Left kidney (tissue), 8 donors: Measurements from ENCODE around the gene MSH5. TPM values are rescaled to one million over a fixed set of nuclear protein-coding genes. Genes with fewer than 3 reads are reported as not detected.
A peak's percentile ranks its signal among the peaks of the same experiment; 100 is the strongest.
"Not testable (repeated sequence)": the region's sequence is repeated elsewhere in the genome, so short reads cannot be mapped to it uniquely, and the experiment has no call there.

ENCODE experiments used
- DNase-seq: peaks from one replicate; pipeline ENCODE4 v3.0.0-alpha.2; 2013
- long read RNA-seq, 8 donors: transcript quantifications; one replicate each; lab custom pipeline, GENCODE V29; 2026
- polyA plus RNA-seq: library from polyadenylated mRNA; unstranded; fragments of 120-200 nt; gene quantifications from one replicate; pipeline ENCODE4 v1.2.1, GENCODE V29; 2013; ENCODE audit not compliant: insufficient read length

Gene MSH5
- 62.2 TPM for polyA plus RNA-seq
- long read RNA-seq, donor 1 = 0 reads
- long read RNA-seq, donor 2, partial matches to known transcripts = 0 of 2 reads
- long read RNA-seq, donor 2, other reads (novel, unspliced or antisense) = 0 of 2 reads
- long read RNA-seq, donor 3, partial matches to known transcripts = 0 of 1 reads
- long read RNA-seq, donor 3, other reads (novel, unspliced or antisense) = 0 of 1 reads
- long read RNA-seq, donor 4, partial matches to known transcripts = 0 of 2 reads
- long read RNA-seq, donor 4, other reads (novel, unspliced or antisense) = 0 of 2 reads
- long read RNA-seq, donor 5 = 0 reads
- long read RNA-seq, donor 6 = 0 reads
- long read RNA-seq, donor 7 = 0 reads
- long read RNA-seq, donor 8, partial matches to known transcripts = 0 of 3 reads
- long read RNA-seq, donor 8, other reads (novel, unspliced or antisense) = 0 of 3 reads

GRCh38 chr6:31739639-31740396 is at the start of gene MSH5:
MSH5 (plus strand) TSS chr6:31740005; CDS start chr6:31740467, 462 bp downstream.
- peak; percentile 99 for DNase-seq

DNA sequence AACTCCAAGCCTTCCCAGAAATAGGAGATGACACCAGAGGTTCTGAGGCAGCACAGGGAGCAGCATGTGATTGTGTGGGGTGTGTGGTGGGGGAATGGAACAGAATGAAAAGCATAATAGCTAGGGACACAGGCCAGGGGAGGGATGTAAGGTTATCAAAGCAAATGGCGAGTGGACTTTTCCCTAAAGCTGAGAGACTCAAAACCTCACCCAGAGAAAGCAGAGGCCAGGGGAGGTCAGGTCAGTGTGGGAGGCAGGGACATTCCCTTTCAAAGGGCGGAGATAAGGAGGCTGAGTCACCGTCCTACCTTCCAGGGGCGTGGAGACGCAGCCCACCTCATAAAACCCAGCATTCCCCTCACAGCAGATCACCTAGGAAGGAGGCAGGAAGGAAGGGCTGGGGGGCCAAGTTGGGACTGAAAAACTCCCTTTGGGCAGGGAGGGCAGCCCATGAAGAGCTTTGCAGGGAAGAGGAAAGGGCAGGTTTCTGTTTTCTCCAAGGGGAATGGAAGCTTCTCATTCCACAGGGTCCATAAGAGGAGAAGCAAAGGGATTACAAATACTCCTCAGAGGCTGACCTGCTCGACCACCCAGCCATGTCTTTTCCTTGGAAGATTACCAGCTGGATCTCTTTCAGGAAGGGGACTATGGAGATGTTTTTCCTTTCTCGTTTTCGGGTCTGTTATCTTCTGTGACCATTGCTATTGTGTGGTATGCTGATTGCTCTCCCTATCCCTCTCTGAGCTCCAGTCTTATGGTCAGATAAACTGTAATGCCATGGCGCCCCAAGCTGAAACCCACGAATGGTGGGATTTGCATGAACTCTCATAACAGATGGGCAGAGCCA is 49.4 kb upstream of the MSH5 start:
- DNase-seq = no peak

DNA sequence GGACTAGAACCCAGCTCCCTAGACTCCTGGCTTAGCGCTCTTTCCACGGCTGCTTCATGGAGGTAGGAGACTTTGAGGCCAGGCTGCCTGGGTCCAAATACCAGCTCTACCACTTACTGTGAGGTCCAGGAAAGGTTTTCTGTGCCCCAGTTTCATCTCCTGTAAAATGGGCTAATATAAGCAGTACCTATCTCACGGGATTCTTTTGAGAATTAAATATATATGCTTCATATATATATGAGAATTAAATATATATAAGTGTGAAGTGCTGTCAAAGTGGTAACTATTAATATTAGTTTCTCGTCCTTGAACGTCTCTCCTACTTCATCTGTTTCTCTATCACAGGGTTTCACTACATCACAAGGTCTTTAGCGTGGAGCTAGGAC is 48.7 kb upstream of the MSH5 start:
- no peak for DNase-seq

DNA sequence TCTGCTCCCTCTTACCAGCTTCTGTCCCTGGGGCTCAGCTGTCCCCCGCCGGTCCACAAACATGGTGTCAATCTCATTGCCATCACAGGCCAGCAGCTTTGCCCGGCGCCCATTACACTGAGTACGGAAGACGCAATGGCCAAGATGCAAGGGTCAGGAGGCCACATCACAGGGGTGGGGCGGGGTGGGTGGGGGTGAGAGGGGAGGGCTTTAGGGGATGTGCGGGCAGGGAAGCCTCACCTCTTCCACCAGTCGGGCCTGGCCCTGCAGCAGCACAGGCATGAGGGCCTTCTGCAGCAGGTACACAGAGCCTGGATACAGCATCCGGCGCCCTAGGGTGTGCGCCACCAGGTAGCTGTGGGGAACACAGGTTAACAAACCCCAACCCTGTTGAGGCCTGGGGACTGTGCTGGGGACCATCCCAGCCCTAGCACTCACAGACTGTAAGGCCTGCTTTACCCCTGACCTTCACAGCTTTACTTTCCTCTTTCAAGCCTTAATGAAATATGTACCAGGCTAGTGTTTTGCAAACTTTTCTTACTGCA is 48.2 kb upstream of the MSH5 start:
- no peak for DNase-seq

DNA sequence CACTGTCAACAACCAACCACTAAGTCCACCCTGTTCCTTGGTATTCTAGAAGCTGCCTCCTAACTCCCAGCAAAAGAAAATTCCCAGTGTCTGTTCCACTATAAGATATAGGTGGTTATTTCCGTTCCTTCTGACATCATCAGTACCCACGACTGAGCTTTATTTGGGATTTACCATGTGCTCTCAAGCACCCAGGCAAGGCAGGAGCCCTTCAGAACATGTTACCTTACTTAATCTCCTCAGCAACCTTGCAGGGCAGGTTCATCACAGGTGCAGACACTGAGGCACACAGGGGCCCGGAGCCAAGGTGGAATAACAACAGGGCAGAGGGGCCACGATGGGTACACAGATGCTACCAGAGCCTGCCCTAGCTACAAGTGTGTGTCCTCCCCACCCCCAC is 47.5 kb upstream of the MSH5 start:
- no peak for DNase-seq

DNA sequence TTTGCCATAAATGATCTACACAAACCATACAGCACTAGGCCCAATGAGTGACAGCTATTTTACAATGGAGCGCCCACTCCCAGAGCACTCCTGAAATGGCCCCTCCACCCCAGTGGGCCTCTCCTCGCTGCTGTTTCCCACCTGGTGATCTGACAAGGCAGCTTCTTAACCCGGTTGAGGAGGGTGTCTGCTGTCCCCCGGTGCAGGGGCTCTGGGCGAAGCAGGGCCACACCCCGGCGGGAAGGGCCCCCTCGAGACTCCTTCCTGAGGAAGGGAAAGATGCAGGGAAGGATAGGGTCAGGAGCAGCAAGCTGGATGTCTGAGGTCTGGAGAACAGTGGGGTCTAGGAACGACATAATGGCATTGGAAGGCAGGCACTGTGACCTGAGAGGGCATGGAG is 46.9 kb upstream of the MSH5 start:
- DNase-seq = no peak

DNA sequence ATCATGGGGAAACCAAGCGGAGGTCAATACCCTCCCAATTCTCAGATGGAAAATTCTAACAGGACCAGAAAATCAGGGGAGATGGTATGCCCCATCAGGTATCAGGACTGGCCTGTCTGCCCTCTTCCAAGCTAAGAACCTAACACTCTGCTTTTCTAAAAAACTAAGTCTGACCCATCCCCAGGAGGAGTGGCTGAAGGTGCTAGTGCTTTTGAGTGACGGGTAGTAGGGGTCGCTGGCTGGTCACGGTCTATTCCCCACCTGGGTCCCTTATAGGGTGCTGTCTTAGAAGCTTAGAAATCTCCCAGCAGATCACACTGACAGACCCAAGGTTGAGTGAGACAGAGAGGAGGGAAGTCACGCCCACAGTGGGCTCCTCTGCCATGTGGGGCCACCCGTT is 46.3 kb upstream of the MSH5 start:
- DNase-seq = no peak

DNA sequence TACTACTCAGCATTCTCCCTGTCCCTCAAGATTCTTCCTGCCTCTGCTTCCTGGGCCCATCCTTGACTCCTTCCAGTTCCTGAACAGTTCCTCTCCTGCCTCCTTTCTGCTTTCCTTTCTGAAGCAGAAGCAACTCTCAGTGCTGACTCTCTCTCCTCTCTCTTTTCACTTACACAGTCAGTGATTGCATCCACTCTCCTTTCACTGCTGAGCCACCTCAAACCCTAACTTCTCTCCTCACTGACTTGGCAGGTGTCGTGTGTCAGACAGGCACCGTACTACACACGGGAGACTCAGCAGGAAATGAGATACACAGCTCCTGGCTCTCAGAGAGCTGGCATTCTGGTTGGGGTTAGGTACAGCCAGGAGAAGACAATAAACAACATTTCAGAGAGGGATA is 42.2 kb upstream of the MSH5 start:
- no peak for DNase-seq

GRCh38 chr6:31700740-31701401 is 38.9 kb upstream of the MSH5 start:
- no peak for DNase-seq

DNA sequence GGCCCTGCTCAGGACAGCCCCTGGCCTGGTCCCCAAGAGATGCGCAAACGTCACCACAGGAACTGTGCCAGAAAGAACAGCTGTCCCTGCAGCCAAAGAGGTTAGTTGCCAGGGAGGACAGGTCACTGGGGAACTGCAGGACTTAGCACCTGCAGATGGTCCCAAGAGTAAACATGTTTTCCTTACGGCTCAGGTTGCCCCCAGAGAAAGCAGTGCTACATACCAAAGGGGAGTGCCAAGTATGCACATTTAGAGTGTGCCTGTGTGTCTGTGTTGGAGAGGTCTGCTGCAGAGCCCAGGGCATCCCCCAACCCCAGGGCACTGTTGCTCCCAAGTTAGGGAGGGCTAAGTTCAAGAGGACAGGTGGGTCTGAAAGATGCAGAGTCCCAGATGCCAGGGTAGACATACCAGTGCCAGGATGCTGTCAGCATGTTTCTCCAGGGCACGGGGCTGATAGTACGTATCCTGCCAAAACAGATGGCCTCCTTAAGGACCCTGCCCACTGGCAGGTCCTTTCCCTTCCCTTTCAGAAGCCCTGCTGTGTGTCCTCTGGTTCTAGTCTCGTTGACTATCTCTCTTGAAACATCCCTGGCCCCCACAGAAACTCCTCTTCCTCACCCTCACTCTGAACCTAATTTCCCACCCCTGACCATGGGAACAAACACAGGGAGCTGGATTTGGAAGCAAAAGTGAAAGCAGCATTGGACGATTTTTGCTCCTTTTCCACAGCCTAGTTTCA is 38.0 kb upstream of the MSH5 start:
- DNase-seq = no peak

- no peak for DNase-seq
These were observed 37.4 kb upstream of the MSH5 start for GRCh38 chr6:31702405-31702818.

DNA sequence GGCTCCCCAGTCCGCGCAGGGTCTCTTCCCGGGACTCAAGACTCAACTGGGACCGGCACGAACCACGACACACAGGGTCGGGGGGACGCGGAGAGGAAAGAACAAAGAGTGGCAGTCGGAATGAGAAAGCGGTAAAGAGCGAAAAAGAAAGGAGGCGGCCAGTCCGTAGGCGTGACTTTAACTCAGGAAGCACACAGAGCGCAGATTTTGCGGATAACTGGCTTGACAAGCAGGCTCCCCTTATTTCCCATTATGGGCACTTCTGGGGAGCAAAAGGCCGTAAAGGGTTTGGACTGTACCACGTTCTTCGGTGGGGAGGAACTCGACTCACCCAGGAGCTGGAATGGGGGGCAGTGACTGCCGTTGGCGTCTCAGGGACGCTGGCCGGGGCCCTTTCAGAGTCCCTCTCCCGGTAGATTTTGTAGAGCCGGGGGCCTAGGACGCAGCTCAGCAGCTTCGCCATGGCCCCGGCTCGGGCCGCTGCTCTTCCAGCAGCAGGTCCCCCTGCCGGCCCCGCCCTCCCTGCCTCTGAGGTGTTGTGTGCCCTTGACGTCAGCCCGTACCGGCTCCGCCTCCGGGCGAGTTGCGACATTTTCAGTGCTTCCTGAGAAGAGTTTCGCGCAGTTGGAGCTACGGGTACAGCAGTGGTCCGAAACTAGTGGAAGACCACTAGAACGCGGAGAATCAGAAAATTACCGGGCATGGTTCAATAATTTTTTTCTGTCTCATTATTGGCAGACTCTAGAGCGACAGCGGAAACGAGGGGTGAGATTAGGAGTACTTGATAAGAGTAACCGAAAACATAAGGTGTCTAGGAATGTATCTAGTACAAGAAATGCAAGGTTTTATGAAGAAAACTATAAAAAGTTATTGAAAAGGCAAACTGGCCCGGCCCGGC is 36.7 kb upstream of the MSH5 start, which contains the start of gene ABHD16A:
ABHD16A (minus strand) TSS at position 506 of the 898 bp plus-strand sequence; CDS start at position 463, 43 bp downstream.
- peak; percentile 99 for DNase-seq

GRCh38 chr6:31705931-31706330 is 33.9 kb upstream of the MSH5 start:
- no peak for DNase-seq

GRCh38 chr6:31706599-31706998 is 33.2 kb upstream of the MSH5 start, which contains the start of gene LY6G6F:
LY6G6F (plus strand) TSS chr6:31706866; CDS start chr6:31706907, 41 bp downstream.
- no peak for DNase-seq

GRCh38 chr6:31707701-31708100 is 32.1 kb upstream of the MSH5 start:
- DNase-seq = no peak

DNA sequence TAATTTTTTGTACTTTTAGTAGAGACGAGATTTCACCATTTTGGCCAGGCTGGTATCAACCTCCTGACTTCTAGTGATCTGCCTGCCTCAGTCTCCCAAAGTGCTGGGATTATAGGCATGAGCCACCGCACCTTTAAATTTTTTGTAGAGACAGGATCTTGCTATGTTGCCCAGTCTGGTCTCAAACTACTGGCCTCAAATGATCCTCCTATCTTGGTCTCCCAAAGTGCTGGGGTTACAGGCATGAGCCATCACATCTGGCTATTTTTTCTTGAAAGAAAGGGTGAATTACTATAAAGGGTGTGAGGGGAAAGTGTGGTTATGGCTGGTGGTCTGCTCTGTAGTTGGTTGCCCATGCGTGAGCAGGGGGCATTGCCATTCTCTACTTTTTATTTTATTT is 31.6 kb upstream of the MSH5 start:
- no peak for DNase-seq

GRCh38 chr6:31709157-31709556 is 30.6 kb upstream of the MSH5 start:
- not testable (repeated sequence) for DNase-seq

- no peak for DNase-seq
These were observed 29.1 kb upstream of the MSH5 start for GRCh38 chr6:31710523-31711219.

DNA sequence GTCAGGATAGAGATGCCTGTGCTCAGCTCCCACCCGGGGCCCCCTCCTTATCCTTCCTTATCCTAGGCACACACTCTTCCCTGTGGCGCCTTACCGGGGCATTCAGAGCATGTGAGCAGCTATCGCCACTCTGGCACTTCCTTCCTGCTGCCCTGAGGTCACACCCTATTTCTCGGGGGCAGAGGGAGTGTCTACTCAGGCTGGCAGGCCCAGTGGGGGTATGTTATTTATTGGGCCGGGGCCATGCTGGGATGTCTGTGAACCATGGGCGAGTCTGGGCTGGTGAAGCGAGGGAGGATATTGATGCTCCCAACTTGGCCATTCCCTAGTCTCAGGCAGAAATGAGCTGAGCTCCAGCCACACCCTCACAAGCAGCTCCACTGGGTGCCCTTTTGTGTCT is 28.6 kb upstream of the MSH5 start:
- DNase-seq = no peak
